Measurements from ENCODE around the gene MKRN1. TPM values are rescaled to one million over a fixed set of nuclear protein-coding genes. Genes with fewer than 3 reads are reported as not detected.
A peak's percentile ranks its signal among the peaks of the same experiment; 100 is the strongest.
"Not testable (repeated sequence)": the region's sequence is repeated elsewhere in the genome, so short reads cannot be mapped to it uniquely, and the experiment has no call there.

The MKRN1 gene
- polyA plus RNA-seq, 1 donor from 2014 or later: 124 TPM

DNA sequence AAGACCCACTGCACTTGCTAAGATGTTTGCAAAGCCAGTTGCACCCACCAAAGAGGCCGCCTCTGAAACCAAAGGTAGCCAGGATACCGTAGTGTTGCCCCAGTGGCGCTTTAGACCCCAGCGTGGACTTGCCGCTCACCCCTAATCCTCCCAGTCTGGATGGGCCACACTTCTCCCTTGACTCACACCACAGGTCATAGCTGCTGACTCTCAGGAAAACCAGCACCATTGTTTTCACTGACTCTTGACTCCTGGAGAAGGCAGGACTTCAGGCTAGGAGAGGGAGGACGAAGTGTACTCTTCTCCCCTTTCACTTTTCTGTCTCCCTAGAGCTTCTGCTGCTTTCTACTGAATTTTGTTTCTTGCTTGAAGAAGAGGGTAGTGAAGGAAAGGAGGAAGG, 53.2 kb downstream of the MKRN1 start:
- Mint-ChIP-seq H3K4me3 (no peak overlapping the region), H3K36me3 (no peaks in the 10 kb centered on the region), H3K27me3 (no peaks in the 10 kb centered on the region), H3K4me1 (no peaks in the 10 kb centered on the region), H3K27ac (no peak overlapping the region), H3K9me3 (no peaks in the 10 kb centered on the region)

DNA sequence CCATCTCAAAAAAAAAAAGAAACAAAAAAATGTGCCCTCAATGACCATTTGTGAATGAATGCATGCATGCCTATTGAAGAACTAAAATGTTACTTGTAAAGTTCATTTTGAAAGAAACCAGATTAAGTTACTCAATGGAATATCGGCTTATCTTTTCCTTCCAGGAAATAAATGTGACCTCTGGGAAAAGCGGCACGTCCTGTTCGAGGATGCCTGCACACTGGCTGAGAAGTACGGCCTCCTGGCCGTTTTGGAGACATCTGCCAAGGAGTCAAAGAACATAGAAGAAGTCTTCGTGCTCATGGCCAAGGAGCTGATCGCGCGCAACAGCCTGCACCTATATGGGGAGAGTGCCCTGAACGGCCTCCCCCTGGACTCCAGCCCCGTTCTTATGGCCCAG, 53.6 kb downstream of the MKRN1 start:
- Mint-ChIP-seq H3K36me3 (no peaks in the 10 kb centered on the region), H3K4me3 (no peak overlapping the region), H3K9me3 (no peaks in the 10 kb centered on the region), H3K27me3 (no peaks in the 10 kb centered on the region), H3K4me1 (no peaks in the 10 kb centered on the region), H3K27ac (peak overlapping the region in 1 of 3 donors; percentile 27)

DNA sequence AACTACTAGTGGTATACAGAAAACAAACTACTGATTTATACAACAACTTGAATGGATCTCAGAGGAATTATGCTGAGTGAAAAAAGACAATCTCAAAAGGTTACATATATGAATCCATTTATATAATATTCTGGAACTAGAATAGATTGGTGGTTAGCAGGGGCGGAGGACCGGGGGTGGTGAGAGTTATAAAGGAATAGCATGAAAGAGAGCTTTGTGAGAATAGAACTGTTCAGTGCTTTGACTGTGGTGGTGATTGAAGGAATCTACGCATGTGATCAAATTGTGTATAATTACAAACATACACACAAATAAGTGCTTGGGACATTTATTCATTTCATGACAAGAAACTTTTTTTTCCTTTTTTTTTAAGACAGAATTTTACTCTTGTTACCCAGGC, 55.8 kb downstream of the MKRN1 start:
- H3K4me1 Mint-ChIP-seq: peaks cover 0 to 1% (median 0%) of the 10 kb centered on the region in 3 donors
- H3K27ac Mint-ChIP-seq: no peak overlapping the region
- H3K27me3 Mint-ChIP-seq: no peaks in the 10 kb centered on the region
- no peaks in the 10 kb centered on the region for H3K9me3 Mint-ChIP-seq
- H3K36me3 Mint-ChIP-seq: no peaks in the 10 kb centered on the region
- no peak overlapping the region for H3K4me3 Mint-ChIP-seq

DNA sequence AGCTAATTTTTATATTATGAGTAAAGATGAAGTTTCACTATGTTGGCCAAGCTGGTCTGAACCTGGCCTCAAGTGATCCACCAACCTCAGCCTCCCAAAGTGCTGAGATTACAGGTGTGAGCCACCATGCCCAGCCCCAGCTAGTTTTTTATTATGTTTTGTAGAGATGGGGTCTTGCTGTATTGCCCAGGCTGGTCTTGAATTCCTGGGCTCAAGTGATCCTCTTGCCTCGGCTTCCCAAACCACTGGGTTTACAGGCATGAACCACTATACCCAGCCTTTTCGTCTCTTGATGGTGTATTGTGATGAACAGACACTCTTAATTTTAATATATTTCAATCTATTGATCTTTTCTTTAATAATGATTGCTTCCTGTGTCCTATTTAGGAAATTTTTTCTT, 57.8 kb downstream of the MKRN1 start:
- Mint-ChIP-seq H3K4me1 (peaks cover 0 to 1% (median 0%) of the 10 kb centered on the region in 3 donors), H3K36me3 (no peaks in the 10 kb centered on the region), H3K4me3 (no peak overlapping the region), H3K9me3 (no peaks in the 10 kb centered on the region), H3K27ac (no peak overlapping the region), H3K27me3 (no peaks in the 10 kb centered on the region)

DNA sequence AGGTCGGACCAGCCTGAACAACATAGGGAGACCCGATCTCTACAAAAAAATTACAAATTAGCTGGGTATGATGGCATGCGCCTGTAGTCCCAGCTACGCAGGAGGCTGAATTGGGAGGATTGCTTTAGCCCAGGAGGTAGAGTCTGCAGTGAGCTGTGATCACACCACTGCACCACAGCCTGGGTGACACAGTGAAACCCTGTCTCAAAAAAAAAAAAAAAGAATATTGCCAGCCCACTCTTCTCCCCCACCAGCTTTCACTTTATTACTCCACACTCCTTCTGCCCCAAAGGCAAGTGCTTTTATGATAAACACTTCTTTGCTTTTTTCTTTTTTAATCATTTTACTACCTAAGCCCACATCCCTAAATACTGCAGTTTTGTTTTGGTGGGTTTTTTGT, 60.7 kb downstream of the MKRN1 start:
- Mint-ChIP-seq H3K4me1 (peaks cover 0 to 1% (median 0%) of the 10 kb centered on the region in 3 donors), H3K27ac (no peak overlapping the region), H3K9me3 (no peaks in the 10 kb centered on the region), H3K4me3 (no peak overlapping the region), H3K27me3 (peaks cover 5% of the 10 kb centered on the region), H3K36me3 (peaks cover 4% of the 10 kb centered on the region)

DNA sequence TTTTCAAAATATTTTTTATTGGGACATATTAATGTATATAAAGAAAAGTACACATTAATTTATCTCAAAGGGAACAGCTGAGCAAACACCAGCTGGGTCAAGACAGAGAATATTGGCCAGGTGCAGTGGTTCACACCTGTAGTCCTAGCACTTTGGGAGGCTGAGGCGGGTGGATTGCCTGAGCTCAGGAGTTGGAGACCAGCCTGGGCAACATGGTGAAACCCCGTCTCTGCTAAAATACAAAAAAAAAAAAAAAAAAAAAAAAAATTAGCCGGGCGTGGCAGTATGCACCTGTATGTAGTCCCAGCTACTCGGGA, 61.2 kb downstream of the MKRN1 start:
- not testable (repeated sequence) for H3K4me3 Mint-ChIP-seq, H3K36me3 Mint-ChIP-seq, H3K4me1 Mint-ChIP-seq, H3K27ac Mint-ChIP-seq, H3K27me3 Mint-ChIP-seq, H3K9me3 Mint-ChIP-seq

DNA sequence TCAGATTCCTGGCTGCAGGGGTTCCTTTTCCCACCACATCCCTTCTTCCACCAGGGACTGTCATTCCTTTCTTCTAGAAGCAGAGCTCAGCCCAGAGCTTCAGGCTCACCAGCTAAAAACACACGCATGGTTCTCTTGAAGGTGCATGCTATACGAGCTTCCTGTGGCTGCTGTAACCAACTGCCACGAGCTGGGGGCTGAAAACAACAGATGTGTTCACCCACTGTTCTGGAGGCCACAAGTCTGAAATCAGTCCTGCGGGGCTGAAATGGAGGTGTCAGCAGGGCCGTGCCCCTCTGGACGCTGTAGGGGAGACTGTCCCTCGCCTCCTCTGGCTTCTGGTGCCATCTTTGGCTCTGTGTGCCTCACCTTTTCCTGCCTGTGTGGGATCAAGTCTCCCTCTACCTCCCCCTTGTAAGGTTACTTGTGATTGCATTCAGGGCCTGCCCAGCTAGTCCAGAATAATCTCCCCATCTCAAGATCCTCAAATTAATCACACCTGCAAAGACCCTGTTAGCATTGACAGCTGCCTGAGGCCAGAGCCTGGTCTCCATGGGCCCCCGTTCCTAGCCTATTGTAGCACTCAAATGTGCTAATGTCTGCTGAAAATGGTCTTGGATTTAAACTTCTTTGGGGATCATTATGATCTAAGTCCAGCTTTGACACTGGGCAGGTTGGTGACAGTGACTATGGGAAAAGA, 61.7 kb downstream of the MKRN1 start:
- Mint-ChIP-seq H3K27ac (no peak overlapping the region), H3K9me3 (no peaks in the 10 kb centered on the region), H3K27me3 (peaks cover 5% of the 10 kb centered on the region), H3K4me3 (no peak overlapping the region), H3K4me1 (peaks cover 0 to 1% (median 0%) of the 10 kb centered on the region in 3 donors), H3K36me3 (peaks cover 7% of the 10 kb centered on the region)

DNA sequence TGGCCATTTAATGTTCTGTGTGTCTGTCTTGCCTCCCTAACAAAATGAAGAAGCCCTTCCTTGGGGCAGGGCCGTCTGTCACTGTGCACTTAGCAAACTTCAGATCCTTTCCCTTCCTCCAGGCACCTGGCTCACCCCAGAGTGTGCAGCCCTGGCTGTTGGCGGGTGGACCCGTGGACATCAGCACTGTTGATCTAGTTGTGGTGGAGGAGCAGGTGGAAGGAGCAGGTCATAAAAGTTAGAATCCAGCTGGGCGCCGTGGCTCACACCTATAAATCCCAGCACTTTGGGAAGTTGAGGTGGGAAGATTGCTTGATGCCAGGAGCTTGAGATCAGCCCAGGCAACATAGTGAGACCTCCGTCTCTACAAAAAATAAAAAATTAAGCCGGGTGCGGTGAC, 62.7 kb downstream of the MKRN1 start:
- H3K4me3 Mint-ChIP-seq: no peak overlapping the region
- peak overlapping the region in 1 of 3 donors; percentile 27 for H3K27ac Mint-ChIP-seq
- H3K4me1 Mint-ChIP-seq: peaks cover 0 to 3% (median 0%) of the 10 kb centered on the region in 3 donors
- no peaks in the 10 kb centered on the region for H3K9me3 Mint-ChIP-seq
- peaks cover 5% of the 10 kb centered on the region for H3K27me3 Mint-ChIP-seq
- peaks cover 9% of the 10 kb centered on the region for H3K36me3 Mint-ChIP-seq

DNA sequence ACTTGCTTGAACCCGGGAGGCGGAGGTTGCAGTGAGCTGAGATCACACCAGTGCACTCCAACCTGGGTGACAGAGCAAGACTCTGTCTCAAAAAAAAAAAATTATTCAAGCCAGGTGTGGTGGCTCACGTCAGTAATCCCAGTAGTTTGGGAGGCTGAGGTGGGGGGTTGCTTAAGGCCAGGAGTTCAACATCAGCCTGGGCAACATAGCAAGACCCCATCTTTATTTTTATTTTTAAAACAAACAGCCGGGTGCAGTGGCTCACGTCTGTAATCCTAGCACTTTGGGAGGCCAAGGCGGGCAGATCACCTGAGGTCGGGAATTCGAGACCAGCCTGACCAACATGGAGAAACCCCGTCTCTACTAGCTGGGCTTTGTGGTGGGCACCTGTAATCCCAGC, 63.5 kb downstream of the MKRN1 start:
- H3K9me3 Mint-ChIP-seq, H3K4me1 Mint-ChIP-seq, H3K4me3 Mint-ChIP-seq, H3K27me3 Mint-ChIP-seq, H3K27ac Mint-ChIP-seq: not testable (repeated sequence)
- peaks cover 11% of the 10 kb centered on the region for H3K36me3 Mint-ChIP-seq

DNA sequence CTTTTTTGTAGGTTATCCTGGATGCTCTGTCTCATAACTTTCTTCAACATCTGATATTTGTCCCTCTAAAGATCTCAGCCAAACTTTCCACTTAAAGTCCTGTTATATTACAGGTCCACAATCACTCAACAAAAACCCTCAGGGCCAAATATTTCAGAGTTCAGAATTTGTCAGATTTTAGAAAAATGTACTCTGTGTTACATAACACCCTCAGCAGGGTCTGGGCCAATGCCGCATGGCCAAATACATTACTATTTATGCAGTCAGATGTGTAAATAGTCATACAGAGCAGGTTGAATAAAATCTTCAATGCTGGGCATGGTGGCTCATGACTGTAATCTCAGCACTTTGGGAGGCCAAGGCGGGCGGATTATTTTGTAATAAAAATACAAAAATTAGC, 63.9 kb downstream of the MKRN1 start:
- Mint-ChIP-seq H3K27me3 (peaks cover 5% of the 10 kb centered on the region), H3K4me3 (no peak overlapping the region), H3K9me3 (no peaks in the 10 kb centered on the region), H3K27ac (no peak overlapping the region), H3K36me3 (peaks cover 11% of the 10 kb centered on the region), H3K4me1 (peaks cover 0 to 3% (median 0%) of the 10 kb centered on the region in 3 donors)

DNA sequence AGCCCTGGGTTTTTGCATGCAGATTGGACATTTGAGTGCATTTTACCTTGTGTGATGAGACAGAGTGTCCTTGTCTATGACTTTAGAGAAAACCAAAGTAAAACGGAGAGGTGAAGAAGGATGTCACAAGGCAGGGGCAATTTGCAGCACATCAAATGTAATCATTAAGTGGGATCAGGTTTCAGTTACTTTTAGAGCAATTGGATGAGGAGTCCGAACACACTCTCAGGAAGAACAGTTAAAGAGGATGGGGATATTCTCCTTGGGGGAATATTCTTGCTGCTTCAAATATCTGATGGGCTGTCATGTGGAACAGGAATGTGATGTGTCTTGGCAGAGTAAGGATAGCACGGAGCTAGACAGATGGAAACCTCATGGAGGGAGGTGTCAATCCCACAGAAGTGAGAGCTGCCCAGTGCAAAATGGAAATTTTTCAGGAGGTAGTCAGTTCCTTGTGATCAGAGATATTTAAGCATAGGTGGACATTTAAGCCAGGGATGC, 74.7 kb downstream of the MKRN1 start:
- Mint-ChIP-seq H3K27me3 (no peaks in the 10 kb centered on the region), H3K9me3 (no peaks in the 10 kb centered on the region), H3K4me3 (peak overlapping the region in 2 of 4 donors; percentile 84 to 87), H3K27ac (peak overlapping the region in 1 of 3 donors; percentile 68), H3K4me1 (peaks cover 7 to 10% (median 9%) of the 10 kb centered on the region in 3 donors), H3K36me3 (no peaks in the 10 kb centered on the region)

DNA sequence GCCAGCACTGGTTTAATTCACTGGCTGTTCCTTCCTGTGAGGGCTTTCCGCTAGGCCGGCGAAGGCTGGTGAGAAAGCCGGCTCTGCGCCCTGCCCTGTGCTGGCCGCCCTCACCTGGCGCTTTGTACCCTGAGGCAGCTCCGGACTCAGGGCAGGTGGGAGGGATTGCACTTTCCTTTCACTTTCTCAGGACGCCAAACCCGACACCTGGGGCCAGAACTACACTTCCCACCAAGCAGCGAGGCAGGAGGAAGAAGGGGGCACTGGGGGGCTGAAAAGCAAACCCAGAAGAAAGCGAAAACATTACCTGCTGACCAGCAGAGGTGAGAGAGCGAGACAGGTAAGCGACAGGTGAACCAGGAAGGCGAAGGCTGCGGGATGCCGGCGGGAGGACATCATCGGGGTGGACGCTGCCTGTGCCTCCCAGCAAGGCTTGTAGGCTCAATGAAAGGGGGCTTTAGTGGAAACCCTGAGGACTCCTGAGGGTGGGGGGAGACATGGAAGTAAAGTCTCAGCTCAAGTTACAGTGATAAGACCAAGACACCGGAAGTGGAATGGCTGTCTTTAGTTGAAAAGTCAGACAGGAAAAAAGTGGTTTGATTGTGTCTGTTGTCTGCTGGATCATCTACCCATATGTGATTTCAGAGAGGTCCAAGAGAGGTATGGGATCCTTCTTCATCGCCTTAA, 75.3 kb downstream of the MKRN1 start, which contains the start of gene RAB19:
Gene RAB19, plus strand, starts transcription at position 181 of the 687 bp plus-strand sequence. CDS start 3,589 bp downstream, outside the sequence.
- Mint-ChIP-seq H3K4me3 (peak within 1 kb of the TSS; percentile 84 to 94 (median 90)), H3K36me3 (no peaks in the 10 kb centered on the region), H3K27me3 (no peaks in the 10 kb centered on the region), H3K9me3 (no peaks in the 10 kb centered on the region), H3K4me1 (peaks cover 7 to 10% (median 9%) of the 10 kb centered on the region in 3 donors), H3K27ac (peak within 1 kb of the TSS; percentile 25 to 83 (median 68))

Other genes with a start within 250 kb of the MKRN1 start
- 5.4 TPM for gene SLC37A3, start 81.0 kb downstream of the MKRN1 start, polyA plus RNA-seq
- gene RAB19, start 75.4 kb downstream of the MKRN1 start, polyA plus RNA-seq: 0.90 TPM
- not detected for gene DENND2A, start 161.3 kb upstream of the MKRN1 start, polyA plus RNA-seq
- gene ADCK2, start 193.4 kb upstream of the MKRN1 start, polyA plus RNA-seq: 38.4 TPM
- 367 TPM for gene NDUFB2, start 217.2 kb upstream of the MKRN1 start, polyA plus RNA-seq

All from IgD-negative memory B cell (primary cell).